Lung (tissue), 12 donors: Measurements from ENCODE around the gene CAMSAP2. TPM values are rescaled to one million over a fixed set of nuclear protein-coding genes. Genes with fewer than 3 reads are reported as not detected.
A peak's percentile ranks its signal among the peaks of the same experiment; 100 is the strongest.

Experiments used
- ATAC-seq: fragments of 200-7000 bp; cut with Tn5 transposase; one replicate; pipeline ENCODE4 v1.9.1; 2020; ENCODE audit warnings: moderate number of reproducible peaks; ENCODE audit not compliant: insufficient read depth, low FRiP score
- DNase-seq, 3 donors: peaks; one replicate each; pipeline ENCODE4 v3.0.0-alpha.2; 2013 to 2017
- H3K27ac ChIP-seq, 2 donors: one replicate each; pipeline ENCODE4 v1.5.1; 2013; ENCODE audit warnings: mild to moderate bottlenecking in 2 of 2, moderate library complexity in 2 of 2, control low read depth in 1 of 2, inconsistent platforms in 1 of 2, low read depth in 1 of 2, low read length in 1 of 2
- H3K27me3 ChIP-seq, 3 donors: one replicate each; pipeline ENCODE4 v1.5.1; 2013; ENCODE audit warnings: low read length in 2 of 3; ENCODE audit not compliant: control insufficient read depth in 3 of 3, insufficient read depth in 3 of 3
- H3K36me3 ChIP-seq, 4 donors: one replicate each; pipeline ENCODE4 v1.5.1; 2013; ENCODE audit warnings: low read length in 4 of 4, mild to moderate bottlenecking in 1 of 4, moderate library complexity in 1 of 4; ENCODE audit not compliant: control insufficient read depth in 4 of 4, insufficient read depth in 4 of 4
- H3K4me1 ChIP-seq, 5 donors: one replicate each; pipeline ENCODE4 v1.5.1; 2013; ENCODE audit warnings: low read length in 5 of 5, mild to moderate bottlenecking in 2 of 5, moderate library complexity in 1 of 5; ENCODE audit not compliant: control insufficient read depth in 5 of 5, insufficient read depth in 5 of 5
- H3K4me3 ChIP-seq: one replicate; pipeline ENCODE4 v1.5.1; 2013; ENCODE audit warnings: mild to moderate bottlenecking, control low read depth, moderate library complexity
- H3K9ac ChIP-seq, 2 donors: one replicate each; pipeline ENCODE4 v1.5.1; 2013; ENCODE audit warnings: low read length in 2 of 2, control low read depth in 1 of 2; ENCODE audit not compliant: insufficient read depth in 1 of 2
- H3K9me3 ChIP-seq, 4 donors: one replicate each; pipeline ENCODE4 v1.5.1; 2013; ENCODE audit warnings: low read length in 3 of 4, mild to moderate bottlenecking in 1 of 4, moderate library complexity in 1 of 4; ENCODE audit not compliant: control insufficient read depth in 4 of 4, insufficient read depth in 3 of 4
- WGBS, 2 donors: extraction: QIAGEN DNeasy Blood & Tissue Kit; methylation state at CpG; one replicate each; pipeline ENCODE4 v1.1.7; 2013; 5-methylcytosine and 5-hydroxymethylcytosine counted together
- polyA plus RNA-seq, 2 donors: library from polyadenylated mRNA; stranded (reverse); fragments of 200-250 nt; gene quantifications; one replicate each; pipeline ENCODE4 v1.2.1, GENCODE V29; 2013
- total RNA-seq, 2 donors: library from RNA; depleted of rRNA in 1 of 2; stranded (reverse); fragments of >200 nt in 1 of 2; gene quantifications; one replicate each; pipeline ENCODE4 v1.2.1, GENCODE V29; 2014 to 2021
- TF ChIP-seq, protein P1 (sequence below): IDR thresholded peaks from 2 replicates; pipeline ENCODE4 v1.5.1; 2012; ENCODE audit warnings: mild to moderate bottlenecking; ENCODE audit errors: control extremely low read depth, extremely low read depth
- donor health status: control.
- donor health status: control.
- donor health status: Bipolar disorder and iron deficiency.
- donor health status: healthy.
- donor health status: DM: yes; HTN: yes; CAD: no.

Gene CAMSAP2
- total and polyA plus RNA-seq, 4 donors: 8.0 to 51.8 (median 16.6) TPM

DNA sequence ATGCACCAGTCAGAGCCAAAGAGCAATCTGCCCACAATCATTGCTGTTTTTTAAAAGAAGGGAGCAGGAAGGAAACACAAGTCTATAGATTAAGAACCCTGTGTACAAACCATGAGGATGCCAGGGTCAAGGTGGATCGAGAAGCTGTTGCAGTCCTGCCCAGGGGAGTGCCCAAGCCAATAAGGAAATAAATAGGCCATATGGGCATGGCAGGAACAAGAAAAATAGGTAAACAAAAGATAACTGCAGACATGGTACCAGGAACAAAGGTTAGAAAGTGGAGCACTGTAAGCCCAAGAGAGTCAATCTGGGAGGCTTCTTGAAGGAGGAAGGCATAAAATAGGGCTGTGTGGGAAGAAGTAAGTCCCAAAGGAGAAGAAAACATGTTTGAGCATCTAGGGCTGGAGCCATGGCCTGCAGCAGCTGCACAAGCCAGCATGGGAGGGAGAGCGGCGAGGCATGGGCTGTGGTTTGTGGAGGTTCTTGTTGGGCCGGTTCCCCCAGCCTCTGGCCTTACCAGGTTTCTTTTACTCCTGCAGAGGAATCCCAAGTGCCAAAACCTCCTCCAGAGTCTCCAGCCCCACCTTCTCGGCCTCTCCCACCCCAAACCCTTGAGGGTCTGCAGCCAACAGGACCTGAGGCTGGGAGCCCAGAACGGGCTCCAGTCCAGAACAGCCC, 169.6 kb downstream of the CAMSAP2 start:
- H3K4me1 ChIP-seq: peaks cover 0 to 3% (median 0%) of the 10 kb centered on the region in 5 donors
- no peak for ATAC-seq
- peaks cover 0 to 2% (median 0%) of the 10 kb centered on the region in 4 donors for H3K36me3 ChIP-seq

DNA sequence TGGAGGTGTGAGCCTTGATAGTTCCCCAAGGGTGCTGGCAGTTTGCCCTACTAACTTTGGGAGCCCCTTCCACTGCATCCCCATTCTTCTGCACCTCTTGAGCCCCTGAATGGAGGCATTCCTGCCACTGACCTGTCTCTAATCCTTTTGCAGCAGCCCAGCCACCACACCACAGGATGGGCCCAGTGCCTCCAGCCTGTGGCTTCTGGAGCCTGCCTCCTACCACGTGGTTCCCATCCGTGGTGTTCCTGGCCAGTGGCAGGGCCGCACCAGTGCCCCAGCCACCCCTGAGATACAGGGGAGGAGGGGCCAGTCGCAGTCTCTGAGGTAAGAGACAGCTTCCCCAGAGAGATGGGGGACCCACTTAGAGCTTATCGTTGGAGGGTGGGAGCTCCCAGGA, 170.4 kb downstream of the CAMSAP2 start:
- DNase-seq (no peak), ATAC-seq (no peak)
- H3K36me3 ChIP-seq: peaks cover 0 to 2% (median 0%) of the 10 kb centered on the region in 4 donors
- H3K27me3 ChIP-seq: no peaks in the 10 kb centered on the region
- peaks cover 0 to 1% (median 0%) of the 10 kb centered on the region in 4 donors for H3K9me3 ChIP-seq
- peaks cover 0 to 3% (median 0%) of the 10 kb centered on the region in 5 donors for H3K4me1 ChIP-seq
- whole genome bisulfite sequencing, 2 donors: 64 to 85% methylated on average over 5 of the region's 5 CpGs
- no peak overlapping the region for H3K9ac ChIP-seq
- no peak overlapping the region for H3K4me3 ChIP-seq
- no peak overlapping the region for H3K27ac ChIP-seq
- TF ChIP-seq, protein P1, sequence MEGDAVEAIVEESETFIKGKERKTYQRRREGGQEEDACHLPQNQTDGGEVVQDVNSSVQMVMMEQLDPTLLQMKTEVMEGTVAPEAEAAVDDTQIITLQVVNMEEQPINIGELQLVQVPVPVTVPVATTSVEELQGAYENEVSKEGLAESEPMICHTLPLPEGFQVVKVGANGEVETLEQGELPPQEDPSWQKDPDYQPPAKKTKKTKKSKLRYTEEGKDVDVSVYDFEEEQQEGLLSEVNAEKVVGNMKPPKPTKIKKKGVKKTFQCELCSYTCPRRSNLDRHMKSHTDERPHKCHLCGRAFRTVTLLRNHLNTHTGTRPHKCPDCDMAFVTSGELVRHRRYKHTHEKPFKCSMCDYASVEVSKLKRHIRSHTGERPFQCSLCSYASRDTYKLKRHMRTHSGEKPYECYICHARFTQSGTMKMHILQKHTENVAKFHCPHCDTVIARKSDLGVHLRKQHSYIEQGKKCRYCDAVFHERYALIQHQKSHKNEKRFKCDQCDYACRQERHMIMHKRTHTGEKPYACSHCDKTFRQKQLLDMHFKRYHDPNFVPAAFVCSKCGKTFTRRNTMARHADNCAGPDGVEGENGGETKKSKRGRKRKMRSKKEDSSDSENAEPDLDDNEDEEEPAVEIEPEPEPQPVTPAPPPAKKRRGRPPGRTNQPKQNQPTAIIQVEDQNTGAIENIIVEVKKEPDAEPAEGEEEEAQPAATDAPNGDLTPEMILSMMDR: no peak

More for the DNA sequence above, 169.6 kb downstream of the CAMSAP2 start:
- Histone ChIP-seq H3K27ac (no peak overlapping the region), H3K9ac (no peak overlapping the region), H3K27me3 (no peaks in the 10 kb centered on the region), H3K9me3 (peaks cover 0 to 1% (median 0%) of the 10 kb centered on the region in 4 donors), H3K4me3 (no peak overlapping the region)
- TF ChIP-seq, protein P1: no peak
- 81 to 87% methylated on average over 6 of the region's 6 CpGs for WGBS, 2 donors
- peak in 1 of 3 donors; percentile 33 for DNase-seq

DNA sequence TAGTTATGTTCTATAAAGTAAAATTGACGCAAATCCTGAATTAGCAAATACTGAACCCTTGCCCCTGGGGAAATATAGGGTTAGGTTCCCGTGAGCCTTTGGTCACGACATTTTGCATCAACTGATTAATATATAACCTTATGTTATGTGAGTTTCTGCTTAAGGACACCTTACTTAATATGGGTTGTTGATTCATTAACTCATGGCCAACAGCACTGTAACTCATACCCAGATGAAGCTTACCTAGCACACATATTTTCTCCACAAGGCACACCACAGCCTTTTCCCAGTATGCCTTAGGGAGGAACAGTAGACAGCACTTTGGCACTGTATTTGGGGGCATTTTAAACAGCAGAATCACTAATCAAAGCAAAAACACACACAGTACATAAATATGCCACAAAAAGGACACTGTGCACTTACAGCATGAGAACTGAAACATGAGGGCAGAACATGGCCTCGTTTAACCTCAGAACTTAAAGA, 171.1 kb downstream of the CAMSAP2 start:
- Histone ChIP-seq H3K27ac (no peak overlapping the region), H3K36me3 (peaks cover 0 to 2% (median 0%) of the 10 kb centered on the region in 4 donors), H3K27me3 (no peaks in the 10 kb centered on the region), H3K4me3 (no peak overlapping the region), H3K9ac (no peak overlapping the region), H3K9me3 (peaks cover 0 to 1% (median 0%) of the 10 kb centered on the region in 4 donors), H3K4me1 (peaks cover 0 to 3% (median 0%) of the 10 kb centered on the region in 5 donors)
- WGBS, 2 donors: 80 to 89% methylated on average over 4 of the region's 4 CpGs
- TF ChIP-seq, protein P1: no peak
- ATAC-seq: no peak
- no peak for DNase-seq

Other genes starting within 250 kb of the CAMSAP2 start
- 1 to 10 TPM in 1 of 2 donors, under 1 TPM in 1; 0.34 to 2.5 TPM for gene KIF14, start 118.1 kb upstream of the CAMSAP2 start, total RNA-seq
- gene KIF14, start 118.1 kb upstream of the CAMSAP2 start, polyA plus RNA-seq: under 1 TPM; 0.16 to 0.31 TPM
- gene DDX59, start 69.0 kb upstream of the CAMSAP2 start, total RNA-seq: 10 to 100 TPM; 21.7 to 32.0 TPM
- gene DDX59, start 69.0 kb upstream of the CAMSAP2 start, polyA plus RNA-seq: 10 to 100 TPM; 17.3 to 28.8 TPM
- 1 to 10 TPM in 1 of 2 donors, under 1 TPM in 1; 0.49 to 1.0 TPM for gene GPR25, start 134.1 kb downstream of the CAMSAP2 start, total RNA-seq
- gene GPR25, start 134.1 kb downstream of the CAMSAP2 start, polyA plus RNA-seq: under 1 TPM; 0.16 to 0.78 TPM
- gene INAVA, start 156.0 kb downstream of the CAMSAP2 start, total RNA-seq: 10 to 100 TPM; 11.3 to 17.1 TPM
- 1 to 10 TPM; 5.8 to 7.4 TPM for gene INAVA, start 156.0 kb downstream of the CAMSAP2 start, polyA plus RNA-seq